ENCODE results near the gene DPYSL3. TPM values are rescaled to one million over a fixed set of nuclear protein-coding genes. Genes with fewer than 3 reads are reported as not detected.

The DPYSL3 gene
- polyA plus RNA-seq, 1 of the 3 experiments (the other 2 are of a cell fraction) = 123 TPM

DNA sequence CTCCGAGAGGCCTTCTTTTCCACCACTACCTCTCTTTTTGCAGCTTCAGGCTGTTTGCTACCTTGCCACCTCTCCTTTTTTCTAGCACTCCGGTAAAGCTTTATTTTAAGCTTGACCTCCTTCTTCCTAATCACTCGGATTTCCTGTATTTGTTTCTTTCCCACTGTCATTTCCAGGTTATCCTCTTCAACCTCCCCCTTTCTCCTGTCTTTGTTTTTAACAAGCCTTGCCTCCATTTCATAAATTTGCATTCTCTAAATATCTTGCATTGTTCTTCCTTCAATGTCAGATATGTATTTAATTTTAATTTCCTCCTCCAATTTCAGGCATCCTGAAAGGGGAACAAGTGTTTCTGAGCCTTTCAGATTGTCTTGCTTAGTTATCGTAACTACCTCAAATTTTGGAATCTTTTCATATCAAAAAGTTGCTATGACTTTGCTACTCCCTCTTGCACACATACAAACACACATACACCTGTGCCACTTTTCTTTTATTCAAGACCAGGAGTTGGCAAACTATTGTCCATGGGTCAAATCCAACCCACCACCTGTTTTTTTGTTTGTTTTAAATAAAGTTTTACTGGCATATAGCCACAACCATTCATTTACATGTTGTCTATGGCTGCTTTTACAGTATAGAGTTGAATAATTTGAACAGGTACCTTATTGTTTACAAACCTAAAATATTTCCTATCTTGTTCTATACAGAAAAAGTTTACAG is 22.7 kb downstream of the DPYSL3 start:
- H3K9me3 ChIP-seq = no peaks in the 10 kb centered on the region
- peaks cover 86% of the 10 kb centered on the region for H3K79me2 ChIP-seq (ENCODE audit: insufficient read depth)
- no peaks in the 10 kb centered on the region for H3K36me3 ChIP-seq (replicated peaks in 1 of 2; ENCODE audit: control insufficient read depth in 1 of 2, insufficient read depth in 2 of 2, low read length in 1 of 2)
- H3K27ac ChIP-seq (ENCODE audit: low read depth in 2 of 2, low read length in 1 of 2) = peak overlapping the region in 1 of 2 experiments; percentile 99; a peak in 2 of 4 replicates
- DNase-seq = no peak
- ChIA-PET POLR2A (no interaction called here), CTCF (interaction anchor here (1.1 to 1.6 kb wide), 2 partner anchors 16 to 89 kb away, joined by 5 read pairs; no protein-coding TSS in a partner anchor)
- H3F3A ChIP-seq (replicated peaks; ENCODE audit: insufficient read depth) = peaks cover 34% of the 10 kb centered on the region
- H3K4me3 ChIP-seq (ENCODE audit: low read depth in 2 of 2, low read length in 1 of 2) = no peak overlapping the region
- no peaks in the 10 kb centered on the region for H3K9me2 ChIP-seq
- WGBS (ENCODE audit: low lambda C conversion rate) = 87% methylated on average over 4 of the region's 4 CpGs
- no peak overlapping the region for H3K9ac ChIP-seq
- peaks cover 4% of the 10 kb centered on the region; the same call in 1 of the 2 replicates for H4K20me1 ChIP-seq (ENCODE audit: insufficient read depth)
- TF ChIP-seq TCF12 (IDR thresholded peaks at IDR 0.05) (no peak), TEAD4 (IDR thresholded peaks at IDR 0.05; ENCODE audit: borderline replicate concordance, insufficient read depth) (no peak), NFIC (IDR thresholded peaks at IDR 0.05; ENCODE audit: borderline replicate concordance) (no peak), RCOR1 (IDR thresholded peaks at IDR 0.05; ENCODE audit: low read length) (no peak), YY1 (IDR thresholded peaks at IDR 0.05; ENCODE audit: low read depth) (no peak), POLR2AphosphoS5 (IDR thresholded peaks at IDR 0.05; ENCODE audit: low read depth, low read length) (no peak), FOXM1 (IDR thresholded peaks at IDR 0.05; ENCODE audit: low read depth) (no peak), TAF1 (IDR thresholded peaks at IDR 0.05; ENCODE audit: borderline replicate concordance, low read depth, low read length) (no peak)
- no peak overlapping the region for H2AFZ ChIP-seq (ENCODE audit: low read depth)
- peaks cover 27 to 29% of the 10 kb centered on the region in 2 experiments for H3K4me1 ChIP-seq (ENCODE audit: control insufficient read depth in 1 of 2, insufficient read depth in 2 of 2, low read depth in 1 of 2, low read length in 1 of 2)
- H3K27me3 ChIP-seq (ENCODE audit: insufficient read depth) = no peaks in the 10 kb centered on the region
- no peak overlapping the region for H3K4me2 ChIP-seq

DNA sequence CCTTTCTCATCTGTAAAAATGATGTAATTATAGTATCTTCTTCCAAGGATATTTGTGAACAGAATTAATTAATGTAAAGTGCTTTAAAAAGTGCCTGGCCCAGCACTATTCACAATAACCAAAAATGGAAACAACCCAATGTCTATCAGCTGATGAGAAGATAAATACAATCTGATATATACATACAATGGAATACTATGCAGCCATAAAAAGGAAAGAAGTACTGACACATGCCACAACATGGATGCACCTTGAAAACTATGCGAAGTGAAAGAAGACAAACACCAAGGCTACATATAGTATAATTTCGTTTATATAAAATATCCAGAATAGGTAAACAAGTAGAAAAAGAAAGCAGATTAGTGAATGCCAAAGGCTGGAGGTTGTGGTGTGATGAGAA is 24.1 kb downstream of the DPYSL3 start:
- peaks cover 78% of the 10 kb centered on the region for H3K79me2 ChIP-seq (ENCODE audit: insufficient read depth)
- no peaks in the 10 kb centered on the region for H3K27me3 ChIP-seq (ENCODE audit: insufficient read depth)
- peaks cover 4% of the 10 kb centered on the region; the same call in 1 of the 2 replicates for H4K20me1 ChIP-seq (ENCODE audit: insufficient read depth)
- peaks cover 41% of the 10 kb centered on the region for H3F3A ChIP-seq (replicated peaks; ENCODE audit: insufficient read depth)
- no peak overlapping the region for H3K4me2 ChIP-seq
- no peaks in the 10 kb centered on the region for H3K36me3 ChIP-seq (replicated peaks in 1 of 2; ENCODE audit: control insufficient read depth in 1 of 2, insufficient read depth in 2 of 2, low read length in 1 of 2)
- POLR2A ChIA-PET = no interaction called here
- peaks cover 32 to 35% of the 10 kb centered on the region in 2 experiments for H3K4me1 ChIP-seq (ENCODE audit: control insufficient read depth in 1 of 2, insufficient read depth in 2 of 2, low read depth in 1 of 2, low read length in 1 of 2)
- H3K9me3 ChIP-seq = no peaks in the 10 kb centered on the region
- WGBS (ENCODE audit: low lambda C conversion rate) = 87% methylated on average over 2 of the region's 2 CpGs
- no peak overlapping the region for H3K4me3 ChIP-seq (ENCODE audit: low read depth in 2 of 2, low read length in 1 of 2)
- no peak overlapping the region; the same call in 1 of the 2 replicates for H3K9ac ChIP-seq
- peak overlapping the region; percentile 95 to 99; a peak in 3 of 4 replicates for H3K27ac ChIP-seq (ENCODE audit: low read depth in 2 of 2, low read length in 1 of 2)
- CTCF ChIA-PET = interaction anchor here (1.2 to 1.6 kb wide), 2 partner anchors 18 to 91 kb away, joined by 3 to 5 read pairs; no protein-coding TSS in a partner anchor
- no peak overlapping the region for H2AFZ ChIP-seq (ENCODE audit: low read depth)
- TF ChIP-seq NRF1 (IDR thresholded peaks at IDR 0.05; ENCODE audit: low read depth, low read length) = no peak
- no peak for DNase-seq
- no peaks in the 10 kb centered on the region for H3K9me2 ChIP-seq

DNA sequence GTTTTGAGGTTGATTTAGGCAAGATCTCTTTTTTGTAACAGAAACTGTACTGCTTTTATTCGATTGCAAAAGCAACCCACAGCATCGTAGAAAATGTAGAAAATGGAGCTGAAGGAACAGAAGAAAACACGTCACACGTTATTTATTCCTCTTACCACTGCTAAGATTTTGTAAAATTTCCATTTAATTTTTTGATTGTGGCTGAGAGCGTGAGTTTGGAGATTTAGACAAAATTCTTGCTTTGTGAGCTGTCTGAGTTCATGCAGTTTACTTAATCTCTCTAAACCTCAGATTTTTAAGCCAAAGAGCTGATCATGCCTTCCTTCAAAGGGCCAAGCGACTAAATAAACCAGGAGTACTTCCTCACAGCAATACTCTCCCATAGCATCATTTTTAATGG is 24.8 kb downstream of the DPYSL3 start:
- DNase-seq = no peak
- H3K27me3 ChIP-seq (ENCODE audit: insufficient read depth) = no peaks in the 10 kb centered on the region
- no peaks in the 10 kb centered on the region for H3K9me3 ChIP-seq
- peak overlapping the region; percentile 95 to 99 for H3K27ac ChIP-seq (ENCODE audit: low read depth in 2 of 2, low read length in 1 of 2)
- H3K9ac ChIP-seq = peak overlapping the region; percentile 74
- H3F3A ChIP-seq (replicated peaks; ENCODE audit: insufficient read depth) = peaks cover 41% of the 10 kb centered on the region
- peaks cover 75% of the 10 kb centered on the region for H3K79me2 ChIP-seq (ENCODE audit: insufficient read depth)
- no peaks in the 10 kb centered on the region for H4K20me1 ChIP-seq (ENCODE audit: insufficient read depth)
- H3K4me2 ChIP-seq = peak overlapping the region; percentile 48; the same call in 1 of the 2 replicates
- no peak for TF ChIP-seq RXRA (IDR thresholded peaks at IDR 0.05; ENCODE audit: borderline replicate concordance, low read depth)
- TF ChIP-seq, protein P1, sequence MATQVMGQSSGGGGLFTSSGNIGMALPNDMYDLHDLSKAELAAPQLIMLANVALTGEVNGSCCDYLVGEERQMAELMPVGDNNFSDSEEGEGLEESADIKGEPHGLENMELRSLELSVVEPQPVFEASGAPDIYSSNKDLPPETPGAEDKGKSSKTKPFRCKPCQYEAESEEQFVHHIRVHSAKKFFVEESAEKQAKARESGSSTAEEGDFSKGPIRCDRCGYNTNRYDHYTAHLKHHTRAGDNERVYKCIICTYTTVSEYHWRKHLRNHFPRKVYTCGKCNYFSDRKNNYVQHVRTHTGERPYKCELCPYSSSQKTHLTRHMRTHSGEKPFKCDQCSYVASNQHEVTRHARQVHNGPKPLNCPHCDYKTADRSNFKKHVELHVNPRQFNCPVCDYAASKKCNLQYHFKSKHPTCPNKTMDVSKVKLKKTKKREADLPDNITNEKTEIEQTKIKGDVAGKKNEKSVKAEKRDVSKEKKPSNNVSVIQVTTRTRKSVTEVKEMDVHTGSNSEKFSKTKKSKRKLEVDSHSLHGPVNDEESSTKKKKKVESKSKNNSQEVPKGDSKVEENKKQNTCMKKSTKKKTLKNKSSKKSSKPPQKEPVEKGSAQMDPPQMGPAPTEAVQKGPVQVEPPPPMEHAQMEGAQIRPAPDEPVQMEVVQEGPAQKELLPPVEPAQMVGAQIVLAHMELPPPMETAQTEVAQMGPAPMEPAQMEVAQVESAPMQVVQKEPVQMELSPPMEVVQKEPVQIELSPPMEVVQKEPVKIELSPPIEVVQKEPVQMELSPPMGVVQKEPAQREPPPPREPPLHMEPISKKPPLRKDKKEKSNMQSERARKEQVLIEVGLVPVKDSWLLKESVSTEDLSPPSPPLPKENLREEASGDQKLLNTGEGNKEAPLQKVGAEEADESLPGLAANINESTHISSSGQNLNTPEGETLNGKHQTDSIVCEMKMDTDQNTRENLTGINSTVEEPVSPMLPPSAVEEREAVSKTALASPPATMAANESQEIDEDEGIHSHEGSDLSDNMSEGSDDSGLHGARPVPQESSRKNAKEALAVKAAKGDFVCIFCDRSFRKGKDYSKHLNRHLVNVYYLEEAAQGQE (IDR thresholded peaks at IDR 0.05; ENCODE audit: low read depth, low read length) = no peak
- no peak for TF ChIP-seq POLR2AphosphoS5 (IDR thresholded peaks at IDR 0.05; ENCODE audit: low read depth, low read length)
- TF ChIP-seq, protein P2, sequence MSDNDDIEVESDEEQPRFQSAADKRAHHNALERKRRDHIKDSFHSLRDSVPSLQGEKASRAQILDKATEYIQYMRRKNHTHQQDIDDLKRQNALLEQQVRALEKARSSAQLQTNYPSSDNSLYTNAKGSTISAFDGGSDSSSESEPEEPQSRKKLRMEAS (IDR thresholded peaks at IDR 0.05; ENCODE audit: low read depth) = no peak
- no peak for TF ChIP-seq YY1 (IDR thresholded peaks at IDR 0.05; ENCODE audit: low read depth)
- WGBS (ENCODE audit: low lambda C conversion rate) = 88% methylated on average over 6 of the region's 6 CpGs
- no peaks in the 10 kb centered on the region for H3K36me3 ChIP-seq (replicated peaks in 1 of 2; ENCODE audit: control insufficient read depth in 1 of 2, insufficient read depth in 2 of 2, low read length in 1 of 2)
- no peak overlapping the region for H2AFZ ChIP-seq (ENCODE audit: low read depth)
- ChIA-PET CTCF (interaction anchor here (0.9 to 2.3 kb wide), 4 partner anchors 24 to 92 kb away, joined by 3 to 6 read pairs (median 4); no protein-coding TSS in a partner anchor), POLR2A (no interaction called here)
- no peak overlapping the region for H3K4me3 ChIP-seq (ENCODE audit: low read depth in 2 of 2, low read length in 1 of 2)
- no peaks in the 10 kb centered on the region for H3K9me2 ChIP-seq
- peaks cover 35 to 38% of the 10 kb centered on the region in 2 experiments for H3K4me1 ChIP-seq (ENCODE audit: control insufficient read depth in 1 of 2, insufficient read depth in 2 of 2, low read depth in 1 of 2, low read length in 1 of 2)

All from SK-N-SH (cell line).